Activated CD4-positive, alpha-beta T cell treated with anti-CD3 and anti-CD28 coated beads, Interleukin-2, amount 50 U/mL, for 24 hours (primary cell): ENCODE data around the gene TRAF2.

Experiments used
- DNase-seq, 2 donors: peaks; one replicate each; pipeline ENCODE4 v3.0.0-alpha.2; 2020; ENCODE audit warnings: low read depth in 1 of 2, low spot score in 1 of 2

Gene TRAF2

DNA sequence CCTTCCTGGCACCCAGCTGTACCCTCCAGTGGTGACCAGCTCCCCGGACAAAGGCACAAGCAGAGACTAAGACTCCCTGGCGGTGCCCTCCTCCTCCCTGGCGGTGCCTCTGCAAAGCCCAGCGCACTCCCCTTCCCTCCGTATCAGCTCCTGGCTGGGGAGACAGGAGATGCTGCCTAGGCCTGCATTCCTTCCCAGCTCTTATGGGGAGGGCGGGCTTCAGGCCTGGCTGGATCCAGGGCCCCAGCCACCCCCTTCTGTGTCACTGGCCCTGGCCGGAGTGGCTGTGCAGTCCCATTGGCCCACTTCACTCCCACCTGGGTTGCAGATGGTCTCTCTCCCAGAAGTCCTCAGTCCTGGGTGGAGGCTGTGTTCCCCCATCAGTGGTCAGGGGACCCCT is 72.2 kb downstream of the TRAF2 start:
- no peak for DNase-seq

DNA sequence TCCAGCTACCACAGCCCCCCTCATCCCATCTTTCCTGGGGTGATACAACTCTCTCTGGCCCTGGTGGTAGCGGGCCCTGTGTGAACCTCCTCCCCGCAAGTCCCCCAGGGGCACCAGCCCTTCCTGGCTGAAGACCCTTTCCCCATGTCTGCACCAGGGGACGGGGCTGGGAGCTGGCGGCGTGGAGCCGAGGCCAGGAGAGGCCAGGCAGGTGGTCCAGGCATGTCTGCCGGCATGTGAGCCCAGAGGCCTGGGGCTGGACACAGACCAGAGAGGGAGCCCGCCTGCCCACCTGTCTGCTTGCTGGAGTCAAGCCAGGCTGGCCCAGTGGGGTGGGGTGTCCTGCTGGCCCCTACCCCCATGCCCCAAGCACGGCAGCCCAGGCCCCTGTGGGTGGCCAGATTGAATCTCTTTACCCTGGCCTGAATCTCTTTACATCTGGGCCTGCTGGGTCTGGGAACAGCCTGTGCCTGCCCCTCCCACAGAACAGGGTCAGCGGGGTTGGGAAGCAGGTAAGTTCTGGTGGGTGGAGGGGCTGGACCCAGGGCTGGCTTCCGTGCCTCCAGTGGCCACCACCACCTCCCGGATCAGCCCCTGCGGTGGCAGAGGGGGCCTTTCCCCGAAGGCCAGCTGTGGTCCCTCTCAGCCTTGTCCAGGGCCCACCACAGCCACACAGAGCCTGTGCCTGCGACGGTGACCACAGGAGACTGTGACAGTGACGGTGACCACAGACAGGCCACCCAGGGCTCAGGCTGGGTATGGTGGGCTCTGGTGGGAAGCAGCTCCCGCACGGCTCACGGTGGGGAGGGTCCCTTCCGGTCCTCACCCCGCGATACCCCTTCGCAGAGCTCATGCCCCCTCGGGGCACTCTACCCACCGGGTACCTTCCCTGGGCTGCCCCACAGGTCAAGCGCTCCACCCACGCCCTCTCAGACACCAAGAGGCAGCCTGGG is 72.9 kb downstream of the TRAF2 start:
- DNase-seq: no peak

DNA sequence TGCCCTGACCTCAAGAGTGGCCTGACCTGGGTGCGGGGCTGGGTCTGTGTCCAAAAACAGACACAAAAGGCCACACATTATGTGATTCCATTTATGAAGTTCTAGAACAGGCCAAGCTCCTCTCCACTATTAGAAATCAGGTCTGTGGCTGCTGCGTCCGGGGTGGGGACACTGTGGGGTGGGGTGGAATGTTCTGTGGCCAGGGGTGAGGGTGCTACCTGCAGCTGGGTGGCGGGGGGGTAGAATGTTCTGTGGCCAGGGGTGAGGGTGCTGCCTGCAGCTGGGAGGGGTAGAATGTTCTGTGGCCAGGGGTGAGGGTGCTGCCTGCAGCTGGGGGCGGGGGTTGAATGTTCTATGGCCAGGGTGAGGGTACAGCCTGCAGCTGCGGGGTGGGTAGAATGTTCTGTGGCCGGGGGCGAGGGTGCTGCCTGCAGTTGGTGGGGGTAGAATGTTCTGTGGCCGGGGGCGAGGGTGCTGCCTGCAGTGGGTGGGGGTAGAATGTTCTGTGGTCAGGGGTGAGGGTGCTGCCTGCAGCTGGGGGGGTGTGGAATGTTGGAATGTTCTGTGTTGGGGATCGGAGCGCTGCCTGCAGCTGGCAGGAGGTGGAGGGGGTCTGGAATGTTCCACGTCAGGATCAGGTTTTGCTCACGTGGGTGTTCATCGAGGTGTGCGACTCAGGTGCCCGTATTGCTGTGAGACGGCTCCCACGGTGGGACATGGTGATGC is 74.1 kb downstream of the TRAF2 start:
- DNase-seq: no peak

DNA sequence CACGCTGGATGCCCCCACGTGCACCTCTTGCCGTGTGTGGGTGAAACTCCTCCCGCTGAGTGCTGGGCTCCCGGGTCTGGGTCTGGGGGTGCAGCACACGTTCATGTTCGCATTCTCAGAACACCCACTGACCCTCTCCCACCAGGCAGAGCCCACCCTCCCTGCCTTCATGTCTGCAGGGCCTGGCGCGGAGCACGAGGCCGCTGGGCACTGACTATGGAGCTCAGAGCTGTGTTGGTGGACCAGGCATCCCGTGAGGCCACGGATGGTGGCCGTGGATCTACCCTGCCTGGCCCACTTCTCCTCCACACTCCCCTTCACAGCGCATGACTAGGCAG is 74.6 kb downstream of the TRAF2 start:
- no peak for DNase-seq

DNA sequence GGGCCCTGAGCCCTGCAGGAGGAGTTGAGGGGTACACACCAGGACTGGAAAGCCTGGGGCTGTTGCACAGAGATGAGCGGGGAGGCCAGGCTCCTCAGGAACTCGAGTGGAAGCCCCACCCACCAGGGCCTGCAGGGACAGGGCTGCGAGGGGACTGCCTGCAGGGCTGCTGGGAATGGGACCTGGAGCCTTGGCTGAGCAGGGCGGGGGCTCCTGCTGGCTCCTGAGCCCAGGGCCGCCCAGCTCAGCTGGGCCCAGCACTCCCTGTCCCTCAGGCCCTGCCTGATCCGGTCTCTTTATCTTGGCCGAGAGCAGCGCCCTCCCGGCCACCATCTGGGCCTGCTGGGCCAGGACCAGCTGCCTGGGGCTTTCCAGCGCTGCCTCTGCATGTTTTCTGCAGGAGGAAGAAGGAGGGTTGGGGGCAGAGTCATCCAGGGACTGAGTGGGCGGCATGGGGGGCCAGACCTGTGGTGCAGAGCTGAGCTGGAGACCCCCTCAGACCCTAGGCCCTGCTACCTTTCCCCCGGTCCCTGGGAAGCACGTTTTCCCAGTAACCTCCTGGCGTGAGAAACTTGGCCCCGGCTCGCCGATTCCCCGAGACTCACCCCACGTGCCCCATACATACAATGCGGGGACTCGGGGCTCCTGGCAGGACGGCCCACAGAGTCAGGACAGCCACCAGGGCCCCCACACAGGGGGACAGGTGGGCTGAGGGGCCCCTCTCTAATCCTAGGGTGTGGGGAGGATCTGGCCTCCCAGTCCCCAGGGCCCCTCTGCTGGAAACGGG is 75.2 kb downstream of the TRAF2 start:
- no peak for DNase-seq

DNA sequence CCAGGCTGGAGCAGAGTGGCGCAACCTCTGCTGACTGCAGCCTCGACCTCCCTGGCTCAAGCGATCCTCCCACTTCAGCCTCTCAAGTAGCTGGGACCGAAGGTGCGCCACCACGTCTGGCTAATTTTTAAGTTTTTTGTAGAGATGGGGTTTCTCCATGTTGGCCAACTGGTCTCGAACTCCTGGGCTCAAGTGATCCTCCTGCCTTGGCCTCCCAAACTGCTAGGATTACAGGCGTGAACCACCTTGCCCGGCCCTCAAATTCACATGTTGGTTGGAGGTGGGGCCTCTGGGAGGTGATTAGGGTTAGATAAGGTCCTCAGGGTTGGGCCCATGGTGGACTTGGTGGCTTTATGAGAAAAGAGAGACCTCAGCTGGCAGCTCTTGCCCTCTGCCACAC is 75.8 kb downstream of the TRAF2 start:
- no peak for DNase-seq

DNA sequence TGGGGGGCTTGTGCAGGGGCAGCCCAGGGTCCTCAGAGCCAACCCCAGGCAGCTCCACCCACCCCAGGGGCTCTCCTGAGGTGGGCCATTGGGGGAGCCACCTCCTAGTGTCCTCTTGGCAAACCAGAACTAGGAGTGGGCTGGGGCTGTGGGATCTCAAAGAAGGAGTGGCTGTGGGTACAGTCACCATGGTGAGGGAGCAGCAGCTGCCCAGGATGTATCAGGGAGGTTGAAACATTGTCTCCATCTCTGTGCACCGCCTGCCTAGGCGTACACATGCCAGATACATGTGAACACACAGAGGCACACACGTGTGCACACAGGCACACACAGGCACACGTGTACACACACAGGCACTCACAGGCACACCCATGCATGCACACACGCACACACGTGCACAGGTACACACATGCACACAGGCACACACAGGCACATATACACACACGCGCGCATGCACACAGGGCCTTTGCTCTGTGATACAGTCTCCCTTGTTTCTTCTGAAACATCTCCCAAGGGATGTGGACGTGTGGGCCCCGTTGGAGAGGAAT is 76.5 kb downstream of the TRAF2 start:
- DNase-seq: no peak

DNA sequence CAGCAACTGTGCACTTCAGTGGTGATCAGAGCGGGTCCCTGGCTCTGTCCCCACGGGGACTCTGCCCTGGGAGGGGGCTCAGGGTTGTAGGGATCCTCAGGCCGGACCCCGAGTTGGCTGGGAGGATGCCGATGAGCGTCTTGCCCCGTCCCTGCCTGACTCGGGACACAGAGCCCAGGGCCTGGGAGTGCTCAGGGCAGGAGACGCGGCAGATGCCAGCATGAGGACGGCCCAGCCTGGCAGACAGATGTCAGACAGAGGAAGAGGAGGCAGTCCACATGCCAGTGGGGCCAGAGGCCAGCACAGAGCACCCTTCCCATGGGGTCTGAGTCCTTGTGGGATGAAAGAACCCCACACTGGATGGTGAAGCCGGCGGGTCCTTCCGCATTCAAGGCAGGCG is 77.0 kb downstream of the TRAF2 start:
- no peak for DNase-seq

DNA sequence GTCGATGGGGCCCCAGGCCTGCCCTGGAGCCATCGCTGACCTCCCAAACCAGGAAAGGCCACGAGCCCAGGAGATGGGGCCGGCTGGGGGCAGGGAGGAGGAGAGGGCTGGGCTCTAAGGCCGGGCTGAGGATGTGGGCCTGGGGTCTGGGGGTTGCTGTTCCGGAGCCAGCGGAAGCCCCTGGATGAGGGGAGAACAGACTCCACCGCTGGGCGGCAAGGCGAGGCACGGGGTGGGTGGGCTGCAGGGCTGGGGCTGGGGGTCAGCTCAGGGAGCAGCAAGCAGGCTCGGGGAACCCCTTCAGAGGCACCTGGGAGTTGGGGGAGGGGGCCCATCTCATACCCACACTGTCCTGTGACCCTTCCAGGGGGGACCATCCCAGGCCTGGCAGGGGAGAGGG is 77.4 kb downstream of the TRAF2 start:
- DNase-seq: no peak

DNA sequence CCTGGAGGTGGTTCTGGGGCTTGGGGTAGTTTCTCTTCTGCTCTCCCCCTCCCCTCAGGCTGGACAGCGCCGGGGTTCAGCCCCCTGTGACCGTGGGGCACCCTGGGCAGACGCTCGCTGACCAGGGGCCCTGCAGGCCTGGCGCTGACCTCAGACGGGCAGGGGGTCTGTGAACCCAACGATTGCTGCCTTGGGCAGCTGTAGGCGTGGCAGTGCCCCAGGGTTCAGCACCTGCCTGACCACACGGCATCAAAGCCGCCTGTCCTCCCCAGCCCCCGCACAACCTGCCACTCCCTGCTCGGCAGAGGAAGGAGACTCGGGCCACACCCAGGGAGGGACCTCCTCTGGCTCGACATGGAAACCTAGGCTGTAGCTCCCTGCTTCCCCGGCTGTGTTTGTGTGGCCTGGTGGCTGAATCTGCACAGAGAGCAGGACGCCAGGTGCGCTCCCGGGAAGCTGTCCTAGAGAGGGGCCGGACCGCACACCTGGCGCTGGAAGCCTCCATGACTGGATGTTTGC is 77.9 kb downstream of the TRAF2 start:
- DNase-seq: no peak

DNA sequence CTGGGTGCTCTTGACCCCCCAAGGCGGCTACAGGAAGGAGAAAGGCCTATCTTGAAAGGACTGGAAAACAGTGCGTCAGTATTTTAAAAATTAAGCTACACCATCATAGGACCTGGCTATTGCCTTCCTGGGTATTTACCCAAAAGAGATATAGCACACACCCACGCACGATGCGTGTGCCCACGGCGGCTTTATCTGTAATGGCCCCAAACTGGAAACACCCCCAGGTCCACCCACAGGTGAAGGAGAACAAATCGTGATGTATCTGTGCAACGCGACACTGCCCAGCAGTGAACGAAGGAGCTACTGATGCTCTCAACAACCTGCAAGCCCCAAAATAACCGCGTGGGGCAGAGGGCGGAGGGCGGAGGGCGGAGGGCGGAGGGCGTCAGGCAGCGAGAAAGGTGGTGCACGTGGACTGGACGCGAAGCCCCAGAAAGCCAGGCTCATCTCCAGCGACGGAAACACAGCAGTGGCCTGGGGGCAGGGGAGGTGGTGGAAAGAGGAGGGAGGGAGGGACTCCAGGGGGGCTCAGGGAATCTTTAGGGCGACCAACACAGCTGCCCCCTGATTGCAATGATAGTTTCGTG is 78.6 kb downstream of the TRAF2 start:
- DNase-seq: no peak

DNA sequence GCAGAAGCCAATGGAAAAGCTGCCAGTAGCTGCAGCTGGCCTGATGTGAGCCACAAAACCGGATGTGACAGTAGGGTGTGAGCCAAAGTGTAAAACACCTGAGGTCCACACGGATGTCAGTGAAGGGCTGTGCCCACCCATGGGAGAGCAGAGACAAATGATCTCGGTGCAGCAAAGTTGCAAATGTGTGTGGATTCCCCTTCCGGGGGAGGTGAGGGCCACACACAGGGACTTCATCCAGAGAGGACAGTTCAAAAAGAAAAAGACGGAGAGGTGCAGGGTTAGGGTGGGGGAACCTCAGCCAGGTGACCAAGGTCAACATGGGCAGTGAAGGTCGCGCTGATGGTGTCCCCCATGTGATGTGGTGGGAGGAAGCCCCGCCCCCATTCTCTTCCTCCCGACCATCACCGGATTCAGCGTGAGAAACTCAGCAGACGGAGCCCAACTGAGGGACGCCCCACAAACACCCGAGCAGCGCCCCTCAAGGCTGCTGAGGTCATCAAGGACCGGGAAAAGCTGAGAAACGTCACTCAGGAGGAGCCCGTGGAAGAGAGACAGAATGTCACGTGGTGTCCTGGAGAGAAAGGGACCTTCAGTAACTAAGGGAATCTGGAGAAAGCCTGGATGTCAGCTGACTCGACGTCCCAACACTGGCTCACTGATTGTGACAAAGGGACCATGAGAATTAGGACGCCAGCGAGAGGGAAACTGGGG is 79.6 kb downstream of the TRAF2 start:
- DNase-seq: no peak

DNA sequence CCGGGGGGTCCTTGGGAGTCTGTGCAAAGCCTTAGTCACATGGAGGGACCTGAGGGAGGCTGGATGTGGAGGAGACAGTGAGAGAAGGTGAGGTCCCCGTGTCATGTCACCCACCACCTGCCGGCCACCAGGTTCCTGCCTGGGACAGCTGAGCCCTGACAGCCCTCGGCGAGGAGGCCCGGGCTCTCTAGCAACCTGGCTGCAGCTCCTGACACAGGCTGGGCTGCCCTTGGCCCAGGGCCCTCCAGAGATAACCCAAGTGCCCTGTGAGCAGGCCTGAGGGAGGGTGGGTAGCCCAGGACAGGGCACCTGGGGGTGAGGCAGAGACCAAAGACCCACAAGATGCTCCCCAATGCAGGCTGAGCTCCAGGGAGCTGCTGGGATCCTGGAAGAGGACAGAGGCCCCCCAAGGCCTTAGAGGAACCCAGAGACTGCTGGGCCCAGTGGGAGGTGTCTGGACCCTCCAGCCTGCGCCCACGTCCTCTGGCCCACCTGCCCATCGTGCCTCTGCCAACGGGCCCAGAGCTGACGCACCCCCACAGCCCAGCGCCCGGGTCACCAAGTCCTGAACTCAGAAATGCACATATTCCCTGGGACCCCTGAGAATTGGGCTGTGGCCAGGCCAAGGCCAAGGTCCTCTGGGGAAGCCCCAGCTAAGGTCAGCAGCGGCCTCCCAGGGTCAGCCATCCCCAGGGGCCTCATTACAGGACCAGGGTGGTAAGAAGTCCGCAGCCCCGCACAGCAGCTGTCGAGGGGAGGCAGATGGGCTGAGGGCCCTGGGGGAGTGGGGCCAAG is 82.2 kb downstream of the TRAF2 start:
- DNase-seq: no peak

DNA sequence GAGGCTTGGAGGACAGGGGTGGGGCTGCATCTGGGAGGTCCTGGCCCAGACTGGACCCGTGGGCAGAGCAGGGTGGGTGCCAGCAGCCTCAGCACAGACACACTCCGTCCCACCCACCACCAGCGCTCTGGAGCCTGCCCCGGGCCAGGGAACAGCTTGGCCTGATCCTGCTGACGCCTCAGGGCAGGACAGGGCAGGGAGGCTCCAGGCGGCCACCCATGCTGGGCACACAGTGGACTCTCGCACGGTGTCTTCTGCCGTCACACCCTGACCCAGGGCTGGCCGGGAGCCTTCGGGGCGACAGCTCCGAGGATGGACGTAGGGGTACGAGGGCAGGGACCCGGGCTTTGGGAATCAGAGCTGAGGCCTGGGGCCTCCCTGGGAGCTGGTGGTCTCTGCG is 82.8 kb downstream of the TRAF2 start:
- DNase-seq: no peak

DNA sequence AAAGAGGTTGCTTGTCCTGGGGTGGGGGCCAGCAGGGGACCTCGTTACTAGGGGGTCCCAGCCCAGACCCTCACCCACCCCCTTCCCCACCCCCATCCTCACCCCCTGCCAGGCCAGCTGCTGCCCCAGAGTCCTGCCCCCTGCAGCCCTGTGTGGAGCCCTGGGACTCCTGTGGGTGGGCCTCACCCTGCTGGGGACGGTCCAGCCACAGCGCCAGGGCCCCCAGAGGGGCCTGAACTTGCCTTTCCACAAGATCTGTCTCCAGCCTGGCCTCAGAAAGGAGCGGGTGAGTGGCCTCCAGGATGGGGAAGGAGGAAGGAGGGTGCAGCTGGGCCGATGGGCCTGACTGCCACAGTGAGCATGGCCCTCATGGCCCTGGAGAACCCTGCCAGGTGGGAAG is 83.5 kb downstream of the TRAF2 start:
- no peak for DNase-seq

DNA sequence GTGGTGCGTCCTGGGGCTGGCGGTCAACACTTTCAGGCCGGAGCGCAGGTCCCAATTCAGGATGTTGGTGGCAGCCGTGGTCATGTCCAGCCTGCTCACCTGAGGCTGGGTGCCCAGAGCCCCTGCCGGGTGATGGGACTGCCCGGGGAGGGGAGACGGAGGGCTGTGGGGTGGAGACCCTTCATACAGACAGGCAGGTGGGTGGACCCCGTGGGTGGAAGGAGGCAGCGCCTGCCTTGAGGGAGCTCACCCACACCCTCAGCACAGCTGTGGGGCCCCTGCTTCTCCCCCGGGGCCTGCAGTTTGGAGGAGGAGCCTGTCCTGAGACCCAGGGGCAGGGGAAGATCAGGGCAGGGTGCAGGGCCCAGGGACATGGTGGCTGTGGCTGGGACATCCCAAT is 84.0 kb downstream of the TRAF2 start:
- DNase-seq: no peak

DNA sequence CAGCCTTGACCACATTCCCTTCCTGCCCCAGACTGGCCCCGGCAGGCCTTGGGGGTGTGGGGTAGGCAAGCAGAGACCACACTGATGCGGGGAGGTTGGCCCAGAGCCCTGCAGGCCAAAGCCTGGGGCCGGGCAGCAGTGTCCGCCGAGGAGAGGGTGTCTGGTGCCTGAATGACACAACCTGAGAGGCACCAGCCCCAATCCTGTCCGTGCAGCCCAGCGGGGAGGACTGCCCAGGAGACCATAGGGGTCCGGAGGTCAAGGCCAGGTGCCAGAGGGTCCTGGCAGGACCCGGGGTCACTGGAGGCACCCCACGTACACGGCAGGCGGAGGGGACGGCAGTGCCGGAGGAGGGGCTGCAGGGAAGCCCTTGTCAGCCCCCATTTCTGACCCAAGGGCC is 85.4 kb downstream of the TRAF2 start:
- DNase-seq: no peak

DNA sequence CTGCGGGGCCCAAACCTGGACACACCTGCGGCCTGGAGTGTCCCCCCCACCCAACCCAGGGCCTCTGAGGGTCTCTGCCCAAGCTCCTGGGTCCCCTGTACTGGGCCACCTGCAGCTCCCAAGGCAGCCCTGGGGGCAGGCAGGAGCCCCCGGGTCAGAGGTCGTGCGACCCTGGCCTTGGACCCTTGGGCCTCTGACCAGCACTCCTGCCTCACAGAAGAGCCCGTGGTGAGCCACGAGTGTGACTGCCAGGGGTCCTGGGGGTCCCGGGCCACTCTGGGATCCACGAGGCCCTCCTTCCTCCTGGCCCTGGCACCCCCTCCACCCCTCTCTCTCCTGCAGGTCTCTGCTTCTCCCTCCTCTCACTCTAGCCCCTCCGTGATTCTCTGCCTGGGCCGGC is 86.0 kb downstream of the TRAF2 start:
- no peak for DNase-seq

DNA sequence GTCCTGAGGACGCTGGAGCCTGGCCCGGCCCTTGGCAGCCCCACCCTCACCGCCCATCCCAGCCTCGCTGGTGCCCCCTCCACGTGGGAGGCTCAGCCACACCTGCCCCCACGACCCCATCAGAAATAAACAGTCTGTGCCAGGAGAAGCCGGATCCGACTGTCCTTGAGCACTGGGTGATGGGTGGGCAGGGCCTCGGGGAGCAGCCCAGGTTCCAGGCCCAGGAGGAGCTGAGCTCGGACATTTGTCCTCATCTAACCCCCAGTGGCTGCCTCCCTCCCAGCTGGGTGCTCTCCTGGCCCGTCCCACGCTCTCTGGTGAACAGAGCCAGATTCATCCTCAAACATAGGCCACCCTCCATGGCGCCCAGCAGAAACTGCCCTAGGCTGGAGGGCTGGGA is 86.4 kb downstream of the TRAF2 start:
- DNase-seq: no peak
